Bone marrow (tissue), 2 donors: Measurements from ENCODE around the gene DHRS7.

Source experiments
- DNase-seq, 2 donors: peaks; one replicate each; lab custom pipeline; 2025; lab: John Stamatoyannopoulos, UW

Gene DHRS7

GRCh38 chr14:60184905-60185555, 19.8 kb upstream of the DHRS7 start:
- no peak for DNase-seq

GRCh38 chr14:60184146-60184904, 19.1 kb upstream of the DHRS7 start:
- DNase-seq: peak in 1 of 2 donors; percentile 75

GRCh38 chr14:60183741-60184140, 18.5 kb upstream of the DHRS7 start:
- no peak for DNase-seq

- DNase-seq: no peak
Measured at GRCh38 chr14:60183138-60183537, 17.9 kb upstream of the DHRS7 start.

- DNase-seq: no peak
Measured at GRCh38 chr14:60179431-60179869, 14.3 kb upstream of the DHRS7 start.

- DNase-seq: no peak
Measured at GRCh38 chr14:60178820-60179219, 13.6 kb upstream of the DHRS7 start.

GRCh38 chr14:60178164-60178563, 13.0 kb upstream of the DHRS7 start:
- DNase-seq: no peak

GRCh38 chr14:60175255-60175902, 10.2 kb upstream of the DHRS7 start:
- no peak for DNase-seq

- no peak for DNase-seq
Measured at GRCh38 chr14:60174352-60175254, 9.4 kb upstream of the DHRS7 start.

- no peak for DNase-seq
Measured at GRCh38 chr14:60171690-60172089, 6.5 kb upstream of the DHRS7 start.

- no peak for DNase-seq
Measured at GRCh38 chr14:60170948-60171347, 5.8 kb upstream of the DHRS7 start.

GRCh38 chr14:60169722-60170121, 4.5 kb upstream of the DHRS7 start:
- DNase-seq: no peak

- DNase-seq: no peak
Measured at GRCh38 chr14:60166142-60166541, 944 bp upstream of the DHRS7 start.

GRCh38 chr14:60165547-60165876, 314 bp upstream of the DHRS7 start:
- peak in 1 of 2 donors; percentile 58 for DNase-seq

- DNase-seq: no peak
Measured at GRCh38 chr14:60164404-60164711, 840 bp downstream of the DHRS7 start.

- no peak for DNase-seq
Measured at GRCh38 chr14:60163693-60164092, 1.5 kb downstream of the DHRS7 start.

GRCh38 chr14:60161196-60162107, 3.7 kb downstream of the DHRS7 start:
- no peak for DNase-seq

GRCh38 chr14:60160422-60160821, 4.8 kb downstream of the DHRS7 start:
- DNase-seq: no peak

- no peak for DNase-seq
Measured at GRCh38 chr14:60154671-60155070, 10.5 kb downstream of the DHRS7 start.

- DNase-seq: peak in 1 of 2 donors; percentile 35
Measured at GRCh38 chr14:60153991-60154390, 11.2 kb downstream of the DHRS7 start.

GRCh38 chr14:60151715-60152114, 13.5 kb downstream of the DHRS7 start:
- DNase-seq: peak; percentile 19 to 95
